Measurements from ENCODE around the gene SLITRK2. TPM values are rescaled to one million over a fixed set of nuclear protein-coding genes. Genes with fewer than 3 reads are reported as not detected.

SLITRK2 gene
- total RNA-seq, 2 donors from 2014 or later, result 24.4 to 31.5 TPM

DNA sequence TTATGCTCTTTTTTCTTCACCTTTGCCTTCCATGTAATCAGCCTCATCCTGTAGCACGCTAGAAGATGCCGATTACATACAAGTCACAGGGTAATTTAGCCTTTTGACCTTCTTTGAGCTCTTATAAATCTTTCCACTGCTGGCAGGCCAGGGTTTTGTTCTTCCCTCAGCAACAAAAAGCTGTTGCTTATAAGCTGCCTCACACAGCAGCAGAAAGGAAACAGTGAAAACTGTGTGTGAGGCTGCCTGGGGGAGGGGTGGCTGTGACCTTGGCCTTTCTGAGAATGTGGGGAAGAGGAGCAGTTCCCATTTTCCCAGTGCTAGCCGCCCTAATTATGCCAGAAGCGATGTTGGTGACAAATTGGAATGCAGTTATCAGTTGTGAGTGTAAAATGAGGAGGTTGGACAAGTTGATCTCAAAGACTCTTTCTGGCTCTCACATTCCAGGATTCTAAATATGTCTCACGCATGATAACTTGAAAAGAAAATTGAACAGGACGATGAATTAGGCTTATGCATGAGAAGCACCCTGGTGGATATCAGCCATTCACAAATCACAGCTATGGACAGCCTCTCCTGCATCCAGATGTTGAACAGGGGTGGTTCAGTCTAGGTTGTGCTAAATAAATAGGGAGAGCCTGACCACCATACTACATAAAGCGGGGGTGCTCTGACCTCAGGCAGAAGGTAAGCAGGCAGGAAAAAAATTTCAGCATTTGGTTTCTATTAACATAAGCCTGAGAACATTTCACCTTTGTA lies 25.7 kb downstream of the SLITRK2 start:
- DNase-seq, result peak; percentile 77
- Histone ChIP-seq H3K4me1 (ENCODE audit: control insufficient read depth, insufficient read depth, low read length) (no peaks in the 10 kb centered on the region), H3K36me3 (ENCODE audit: control insufficient read depth, insufficient read depth, low read length) (no peaks in the 10 kb centered on the region), H3K27me3 (ENCODE audit: control insufficient read depth, insufficient read depth, low read length, poor library complexity, severe bottlenecking) (no peaks in the 10 kb centered on the region), H3K9ac (ENCODE audit: extremely low read depth, low read length, poor library complexity, severe bottlenecking) (no peak overlapping the region), H3K9me3 (ENCODE audit: control insufficient read depth, low read length) (peaks cover 34% of the 10 kb centered on the region), H3K4me3 (ENCODE audit: low read length) (no peak overlapping the region), H3K27ac (ENCODE audit: low read depth, low read length) (no peak overlapping the region)
- 66 to 80% methylated on average over 1 to 7 of the region's 7 CpGs for WGBS, 2 experiments (ENCODE audit: insufficient coverage in 1 of 2, insufficient read length in 1 of 2)
- no peaks in the 10 kb centered on the region for H3K36me3 Mint-ChIP-seq (ENCODE audit: low read depth)
- peaks cover 43% of the 10 kb centered on the region for H3K9me3 Mint-ChIP-seq
- H3K27me3 Mint-ChIP-seq (ENCODE audit: insufficient read depth), result no peaks in the 10 kb centered on the region
- TF ChIP-seq, protein P1, sequence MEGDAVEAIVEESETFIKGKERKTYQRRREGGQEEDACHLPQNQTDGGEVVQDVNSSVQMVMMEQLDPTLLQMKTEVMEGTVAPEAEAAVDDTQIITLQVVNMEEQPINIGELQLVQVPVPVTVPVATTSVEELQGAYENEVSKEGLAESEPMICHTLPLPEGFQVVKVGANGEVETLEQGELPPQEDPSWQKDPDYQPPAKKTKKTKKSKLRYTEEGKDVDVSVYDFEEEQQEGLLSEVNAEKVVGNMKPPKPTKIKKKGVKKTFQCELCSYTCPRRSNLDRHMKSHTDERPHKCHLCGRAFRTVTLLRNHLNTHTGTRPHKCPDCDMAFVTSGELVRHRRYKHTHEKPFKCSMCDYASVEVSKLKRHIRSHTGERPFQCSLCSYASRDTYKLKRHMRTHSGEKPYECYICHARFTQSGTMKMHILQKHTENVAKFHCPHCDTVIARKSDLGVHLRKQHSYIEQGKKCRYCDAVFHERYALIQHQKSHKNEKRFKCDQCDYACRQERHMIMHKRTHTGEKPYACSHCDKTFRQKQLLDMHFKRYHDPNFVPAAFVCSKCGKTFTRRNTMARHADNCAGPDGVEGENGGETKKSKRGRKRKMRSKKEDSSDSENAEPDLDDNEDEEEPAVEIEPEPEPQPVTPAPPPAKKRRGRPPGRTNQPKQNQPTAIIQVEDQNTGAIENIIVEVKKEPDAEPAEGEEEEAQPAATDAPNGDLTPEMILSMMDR (conservative IDR thresholded peaks at IDR 0.05), result no peak
- H3K27ac Mint-ChIP-seq, result no peak overlapping the region
- H3K4me3 Mint-ChIP-seq, result no peak overlapping the region
- peaks cover 7% of the 10 kb centered on the region for H3K4me1 Mint-ChIP-seq

- Mint-ChIP-seq H3K4me1 (peaks cover 7% of the 10 kb centered on the region), H3K9me3 (peaks cover 57% of the 10 kb centered on the region), H3K4me3 (no peak overlapping the region), H3K27me3 (ENCODE audit: insufficient read depth) (no peaks in the 10 kb centered on the region), H3K36me3 (ENCODE audit: low read depth) (no peaks in the 10 kb centered on the region), H3K27ac (no peak overlapping the region)
- H3K27ac ChIP-seq (ENCODE audit: low read depth, low read length), result no peak overlapping the region
- H3K4me3 ChIP-seq (ENCODE audit: low read length), result no peak overlapping the region
- H3K9ac ChIP-seq (ENCODE audit: extremely low read depth, low read length, poor library complexity, severe bottlenecking), result no peak overlapping the region
- WGBS, 2 experiments (ENCODE audit: insufficient coverage in 1 of 2, insufficient read length in 1 of 2), result 82 to 87% methylated on average over 3 to 7 of the region's 7 CpGs
- no peak for DNase-seq
- H3K9me3 ChIP-seq (ENCODE audit: control insufficient read depth, low read length), result peaks cover 31% of the 10 kb centered on the region
- H3K27me3 ChIP-seq (ENCODE audit: control insufficient read depth, insufficient read depth, low read length, poor library complexity, severe bottlenecking), result no peaks in the 10 kb centered on the region
- H3K36me3 ChIP-seq (ENCODE audit: control insufficient read depth, insufficient read depth, low read length), result no peaks in the 10 kb centered on the region
- H3K4me1 ChIP-seq (ENCODE audit: control insufficient read depth, insufficient read depth, low read length), result no peaks in the 10 kb centered on the region
- TF ChIP-seq, protein P1 (conservative IDR thresholded peaks at IDR 0.05), result no peak
Measured at GRCh38 chrX:145844886-145845285, 27.3 kb downstream of the SLITRK2 start.

GRCh38 chrX:145848448-145848847 lies 30.8 kb downstream of the SLITRK2 start:
- H3K9me3 Mint-ChIP-seq, result peaks cover 61% of the 10 kb centered on the region
- no peak overlapping the region for H3K4me3 ChIP-seq (ENCODE audit: low read length)
- no peak overlapping the region for H3K27ac ChIP-seq (ENCODE audit: low read depth, low read length)
- DNase-seq, result no peak
- no peaks in the 10 kb centered on the region for H3K27me3 ChIP-seq (ENCODE audit: control insufficient read depth, insufficient read depth, low read length, poor library complexity, severe bottlenecking)
- TF ChIP-seq, protein P1 (conservative IDR thresholded peaks at IDR 0.05), result no peak
- no peaks in the 10 kb centered on the region for H3K36me3 Mint-ChIP-seq (ENCODE audit: low read depth)
- H3K4me1 Mint-ChIP-seq, result peaks cover 1% of the 10 kb centered on the region
- no peaks in the 10 kb centered on the region for H3K27me3 Mint-ChIP-seq (ENCODE audit: insufficient read depth)
- H3K4me3 Mint-ChIP-seq, result no peak overlapping the region
- no peaks in the 10 kb centered on the region for H3K36me3 ChIP-seq (ENCODE audit: control insufficient read depth, insufficient read depth, low read length)
- no peak overlapping the region for H3K9ac ChIP-seq (ENCODE audit: extremely low read depth, low read length, poor library complexity, severe bottlenecking)
- H3K27ac Mint-ChIP-seq, result no peak overlapping the region
- 100% methylated on average over 1 of the region's 2 CpGs; no CpG with 5 or more reads in 1 of the 2 experiments for WGBS, 2 experiments (ENCODE audit: insufficient coverage in 1 of 2, insufficient read length in 1 of 2)
- H3K4me1 ChIP-seq (ENCODE audit: control insufficient read depth, insufficient read depth, low read length), result no peaks in the 10 kb centered on the region
- peaks cover 33% of the 10 kb centered on the region for H3K9me3 ChIP-seq (ENCODE audit: control insufficient read depth, low read length)

Measured in endodermal cell (in vitro differentiated cells).